ENCODE measurements around the gene EEPD1. TPM values are rescaled to one million over a fixed set of nuclear protein-coding genes. Genes with fewer than 3 reads are reported as not detected.

The EEPD1 gene
- total RNA-seq, 1 donor: 4.1 TPM

- H3K9me3 ChIP-seq (ENCODE audit: low read depth, low read length): no peaks in the 10 kb centered on the region
- H3K4me1 ChIP-seq (ENCODE audit: insufficient read depth, low read length): no peaks in the 10 kb centered on the region
- no peak overlapping the region for H3K4me3 ChIP-seq (ENCODE audit: low read length)
- no peaks in the 10 kb centered on the region for H3K27me3 ChIP-seq (ENCODE audit: insufficient read depth, low read length)
These were observed 152.2 kb downstream of the EEPD1 start for GRCh38 chr7:36305226-36305625.

GRCh38 chr7:36305648-36306047 lies 152.6 kb downstream of the EEPD1 start:
- no peaks in the 10 kb centered on the region for H3K9me3 ChIP-seq (ENCODE audit: low read depth, low read length)
- no peaks in the 10 kb centered on the region for H3K27me3 ChIP-seq (ENCODE audit: insufficient read depth, low read length)
- no peaks in the 10 kb centered on the region for H3K4me1 ChIP-seq (ENCODE audit: insufficient read depth, low read length)
- no peak overlapping the region for H3K4me3 ChIP-seq (ENCODE audit: low read length)

- Histone ChIP-seq H3K4me3 (ENCODE audit: low read length) (no peak overlapping the region), H3K27me3 (ENCODE audit: insufficient read depth, low read length) (no peaks in the 10 kb centered on the region), H3K9me3 (ENCODE audit: low read depth, low read length) (no peaks in the 10 kb centered on the region), H3K4me1 (ENCODE audit: insufficient read depth, low read length) (no peaks in the 10 kb centered on the region)
These were observed 153.2 kb downstream of the EEPD1 start for GRCh38 chr7:36306222-36306621.

- Histone ChIP-seq H3K4me3 (ENCODE audit: low read length) (no peak overlapping the region), H3K27me3 (ENCODE audit: insufficient read depth, low read length) (no peaks in the 10 kb centered on the region), H3K9me3 (ENCODE audit: low read depth, low read length) (no peaks in the 10 kb centered on the region), H3K4me1 (ENCODE audit: insufficient read depth, low read length) (no peaks in the 10 kb centered on the region)
These were observed 153.7 kb downstream of the EEPD1 start for GRCh38 chr7:36306722-36307121.

GRCh38 chr7:36308031-36308430 lies 155.0 kb downstream of the EEPD1 start:
- Histone ChIP-seq H3K27me3 (ENCODE audit: insufficient read depth, low read length) (no peaks in the 10 kb centered on the region), H3K4me1 (ENCODE audit: insufficient read depth, low read length) (no peaks in the 10 kb centered on the region)

GRCh38 chr7:36309301-36309700 lies 156.2 kb downstream of the EEPD1 start:
- no peaks in the 10 kb centered on the region for H3K9me3 ChIP-seq (ENCODE audit: low read depth, low read length)
- no peak overlapping the region for H3K4me3 ChIP-seq (ENCODE audit: low read length)
- H3K4me1 ChIP-seq (ENCODE audit: insufficient read depth, low read length): no peaks in the 10 kb centered on the region
- H3K27me3 ChIP-seq (ENCODE audit: insufficient read depth, low read length): no peaks in the 10 kb centered on the region

More at GRCh38 chr7:36308031-36308430, 155.0 kb downstream of the EEPD1 start:
- Histone ChIP-seq H3K9me3 (ENCODE audit: low read depth, low read length) (no peaks in the 10 kb centered on the region), H3K4me3 (ENCODE audit: low read length) (no peak overlapping the region)

- H3K9me3 ChIP-seq (ENCODE audit: low read depth, low read length): no peaks in the 10 kb centered on the region
These were observed 156.7 kb downstream of the EEPD1 start for GRCh38 chr7:36309716-36310115.

GRCh38 chr7:36310897-36311296 lies 157.8 kb downstream of the EEPD1 start:
- Histone ChIP-seq H3K9me3 (ENCODE audit: low read depth, low read length) (no peaks in the 10 kb centered on the region), H3K27me3 (ENCODE audit: insufficient read depth, low read length) (no peaks in the 10 kb centered on the region), H3K4me3 (ENCODE audit: low read length) (no peak overlapping the region), H3K4me1 (ENCODE audit: insufficient read depth, low read length) (no peaks in the 10 kb centered on the region)

More at GRCh38 chr7:36309716-36310115, 156.7 kb downstream of the EEPD1 start:
- H3K27me3 ChIP-seq (ENCODE audit: insufficient read depth, low read length): no peaks in the 10 kb centered on the region
- no peaks in the 10 kb centered on the region for H3K4me1 ChIP-seq (ENCODE audit: insufficient read depth, low read length)
- H3K4me3 ChIP-seq (ENCODE audit: low read length): no peak overlapping the region

- no peaks in the 10 kb centered on the region for H3K27me3 ChIP-seq (ENCODE audit: insufficient read depth, low read length)
- no peaks in the 10 kb centered on the region for H3K4me1 ChIP-seq (ENCODE audit: insufficient read depth, low read length)
- H3K9me3 ChIP-seq (ENCODE audit: low read depth, low read length): no peaks in the 10 kb centered on the region
- H3K4me3 ChIP-seq (ENCODE audit: low read length): no peak overlapping the region
These were observed 158.5 kb downstream of the EEPD1 start for GRCh38 chr7:36311539-36311938.

- Histone ChIP-seq H3K4me1 (ENCODE audit: insufficient read depth, low read length) (no peaks in the 10 kb centered on the region), H3K4me3 (ENCODE audit: low read length) (no peak overlapping the region), H3K9me3 (ENCODE audit: low read depth, low read length) (no peaks in the 10 kb centered on the region), H3K27me3 (ENCODE audit: insufficient read depth, low read length) (no peaks in the 10 kb centered on the region)
These were observed 159.2 kb downstream of the EEPD1 start for GRCh38 chr7:36312064-36312914.

GRCh38 chr7:36312915-36313334 lies 159.9 kb downstream of the EEPD1 start:
- no peak overlapping the region for H3K4me3 ChIP-seq (ENCODE audit: low read length)
- no peaks in the 10 kb centered on the region for H3K9me3 ChIP-seq (ENCODE audit: low read depth, low read length)
- no peaks in the 10 kb centered on the region for H3K27me3 ChIP-seq (ENCODE audit: insufficient read depth, low read length)
- H3K4me1 ChIP-seq (ENCODE audit: insufficient read depth, low read length): no peaks in the 10 kb centered on the region

GRCh38 chr7:36313607-36314006 lies 160.6 kb downstream of the EEPD1 start:
- Histone ChIP-seq H3K9me3 (ENCODE audit: low read depth, low read length) (no peaks in the 10 kb centered on the region), H3K4me1 (ENCODE audit: insufficient read depth, low read length) (no peaks in the 10 kb centered on the region), H3K27me3 (ENCODE audit: insufficient read depth, low read length) (no peaks in the 10 kb centered on the region), H3K4me3 (ENCODE audit: low read length) (no peak overlapping the region)

- H3K4me1 ChIP-seq (ENCODE audit: insufficient read depth, low read length): no peaks in the 10 kb centered on the region
- no peak overlapping the region for H3K4me3 ChIP-seq (ENCODE audit: low read length)
- H3K27me3 ChIP-seq (ENCODE audit: insufficient read depth, low read length): no peaks in the 10 kb centered on the region
- H3K9me3 ChIP-seq (ENCODE audit: low read depth, low read length): no peaks in the 10 kb centered on the region
These were observed 161.4 kb downstream of the EEPD1 start for GRCh38 chr7:36314491-36314890.

- Histone ChIP-seq H3K27me3 (ENCODE audit: insufficient read depth, low read length) (no peaks in the 10 kb centered on the region), H3K9me3 (ENCODE audit: low read depth, low read length) (no peaks in the 10 kb centered on the region)
These were observed 162.4 kb downstream of the EEPD1 start for GRCh38 chr7:36315309-36315944.

GRCh38 chr7:36316319-36316718 lies 163.3 kb downstream of the EEPD1 start:
- no peaks in the 10 kb centered on the region for H3K4me1 ChIP-seq (ENCODE audit: insufficient read depth, low read length)
- H3K4me3 ChIP-seq (ENCODE audit: low read length): no peak overlapping the region
- H3K27me3 ChIP-seq (ENCODE audit: insufficient read depth, low read length): no peaks in the 10 kb centered on the region
- H3K9me3 ChIP-seq (ENCODE audit: low read depth, low read length): no peaks in the 10 kb centered on the region

More at GRCh38 chr7:36315309-36315944, 162.4 kb downstream of the EEPD1 start:
- Histone ChIP-seq H3K4me3 (ENCODE audit: low read length) (no peak overlapping the region), H3K4me1 (ENCODE audit: insufficient read depth, low read length) (no peaks in the 10 kb centered on the region)

Data from mononuclear cell (primary cell).